HEK293 (cell line): ENCODE data around the gene SRRM5.

ENCODE experiments used
- BCL11A ChIP-seq: fragments of 450-650 bp; formaldehyde crosslinking; IDR thresholded peaks from 2 replicates; pipeline ENCODE4 v1.5.1; 2016; ENCODE audit warnings: low read depth, missing biosample characterization, missing genetic modification characterization
- GFI1B ChIP-seq: fragments of 450-650 bp; formaldehyde crosslinking; IDR thresholded peaks from 2 replicates; pipeline ENCODE4 v1.5.1; 2016; ENCODE audit warnings: missing biosample characterization, missing genetic modification characterization
- SETDB1 ChIP-seq: IDR thresholded peaks from one replicate; pipeline ENCODE4 v1.6.1; 2017; ENCODE audit warnings: mild to moderate bottlenecking, low read length, moderate library complexity, mixed read lengths; ENCODE audit not compliant: insufficient read length
- SP3 ChIP-seq: fragments of 450-650 bp; formaldehyde crosslinking; IDR thresholded peaks from 2 replicates; pipeline ENCODE4 v1.5.1; 2016; ENCODE audit warnings: missing biosample characterization, missing genetic modification characterization
- ZBTB1 ChIP-seq: fragments of 450-650 bp; formaldehyde crosslinking; IDR thresholded peaks from 2 replicates; pipeline ENCODE4 v1.5.1; 2016; ENCODE audit warnings: missing biosample characterization, missing genetic modification characterization
- ZBTB8A ChIP-seq: fragments of 450-650 bp; formaldehyde crosslinking; IDR thresholded peaks from 2 replicates; pipeline ENCODE4 v1.5.1; 2016; ENCODE audit warnings: missing biosample characterization, missing genetic modification characterization
- ZFP37 ChIP-seq: fragments of 450-650 bp; formaldehyde crosslinking; IDR thresholded peaks from 2 replicates; pipeline ENCODE4 v1.5.1; 2016; ENCODE audit warnings: missing biosample characterization, missing genetic modification characterization
- ZFP69B ChIP-seq: fragments of 450-650 bp; formaldehyde crosslinking; IDR thresholded peaks from 2 replicates; pipeline ENCODE4 v1.5.1; 2016; ENCODE audit warnings: missing biosample characterization, missing genetic modification characterization
- ZNF10 ChIP-seq: fragments of 450-650 bp; formaldehyde crosslinking; IDR thresholded peaks from 2 replicates; pipeline ENCODE4 v1.5.1; 2017; ENCODE audit warnings: missing biosample characterization, missing genetic modification characterization
- ZNF184 ChIP-seq: fragments of 450-650 bp; IDR thresholded peaks from 2 replicates; pipeline ENCODE4 v1.5.1; 2018; ENCODE audit warnings: missing biosample characterization, mild to moderate bottlenecking, missing genetic modification characterization
- ZNF2 ChIP-seq: fragments of 450-650 bp; formaldehyde crosslinking; IDR thresholded peaks from 2 replicates; pipeline ENCODE4 v1.5.1; 2016; ENCODE audit warnings: missing biosample characterization, missing genetic modification characterization
- ZNF211 ChIP-seq: fragments of 450-650 bp; formaldehyde crosslinking; IDR thresholded peaks from 2 replicates; pipeline ENCODE4 v1.5.1; 2016; ENCODE audit warnings: low read depth, missing biosample characterization, missing genetic modification characterization
- ZNF223 ChIP-seq: fragments of 450-650 bp; formaldehyde crosslinking; IDR thresholded peaks from 2 replicates; pipeline ENCODE4 v1.5.1; 2016; ENCODE audit warnings: missing biosample characterization, missing genetic modification characterization
- ZNF549 ChIP-seq: fragments of 450-650 bp; IDR thresholded peaks from 2 replicates; pipeline ENCODE4 v1.5.1; 2018; ENCODE audit warnings: missing biosample characterization, missing genetic modification characterization, mild to moderate bottlenecking, inconsistent platforms, moderate library complexity
- ZNF558 ChIP-seq: fragments of 450-650 bp; formaldehyde crosslinking; IDR thresholded peaks from 2 replicates; pipeline ENCODE4 v1.5.1; 2016; ENCODE audit warnings: missing biosample characterization, missing genetic modification characterization
- ZNF623 ChIP-seq: fragments of 450-650 bp; formaldehyde crosslinking; IDR thresholded peaks from 2 replicates; pipeline ENCODE4 v1.5.1; 2016; ENCODE audit warnings: missing biosample characterization, missing genetic modification characterization
- ZNF76 ChIP-seq: fragments of 450-650 bp; formaldehyde crosslinking; IDR thresholded peaks from 2 replicates; pipeline ENCODE4; 2016; ENCODE audit warnings: low read depth, missing biosample characterization, missing genetic modification characterization, borderline replicate concordance
- ZNF791 ChIP-seq: fragments of 450-650 bp; formaldehyde crosslinking; IDR thresholded peaks from 2 replicates; pipeline ENCODE4 v1.5.1; 2016; ENCODE audit warnings: missing biosample characterization, missing genetic modification characterization
- TF ChIP-seq, protein P1 (sequence below): fragments of 450-650 bp; formaldehyde crosslinking; IDR thresholded peaks from 2 replicates; pipeline ENCODE4 v1.5.1; 2017; ENCODE audit warnings: missing biosample characterization, mild to moderate bottlenecking, missing genetic modification characterization, moderate library complexity
- TF ChIP-seq, protein P2 (sequence below): fragments of 450-650 bp; formaldehyde crosslinking; IDR thresholded peaks from 2 replicates; pipeline ENCODE4 v1.5.1; 2016; ENCODE audit warnings: missing biosample characterization, missing genetic modification characterization
- TF ChIP-seq, protein P3 (sequence below): fragments of 450-650 bp; formaldehyde crosslinking; IDR thresholded peaks from 2 replicates; pipeline ENCODE4 v1.5.1; 2017; ENCODE audit warnings: missing biosample characterization, missing genetic modification characterization
- TF ChIP-seq, protein P4 (sequence below): sonication (generic); formaldehyde crosslinking; IDR thresholded peaks from 2 replicates; pipeline ENCODE4 v1.8.1; 2022; ENCODE audit warnings: mild to moderate bottlenecking, moderate library complexity, missing genetic modification reagents
- TF ChIP-seq, protein P5 (sequence below): fragments of 450-650 bp; formaldehyde crosslinking; IDR thresholded peaks from 2 replicates; pipeline ENCODE4 v1.5.1; 2016; ENCODE audit warnings: missing biosample characterization, missing genetic modification characterization
- TF ChIP-seq, protein P6 (sequence below): fragments of 450-650 bp; formaldehyde crosslinking; IDR thresholded peaks from 2 replicates; pipeline ENCODE4 v1.5.1; 2016; ENCODE audit warnings: missing biosample characterization, missing genetic modification characterization, borderline replicate concordance
- TF ChIP-seq, protein P7 (sequence below): fragments of 450-650 bp; formaldehyde crosslinking; IDR thresholded peaks from 2 replicates; pipeline ENCODE4 v1.5.1; 2016; ENCODE audit warnings: missing biosample characterization, missing genetic modification characterization

Gene SRRM5

DNA sequence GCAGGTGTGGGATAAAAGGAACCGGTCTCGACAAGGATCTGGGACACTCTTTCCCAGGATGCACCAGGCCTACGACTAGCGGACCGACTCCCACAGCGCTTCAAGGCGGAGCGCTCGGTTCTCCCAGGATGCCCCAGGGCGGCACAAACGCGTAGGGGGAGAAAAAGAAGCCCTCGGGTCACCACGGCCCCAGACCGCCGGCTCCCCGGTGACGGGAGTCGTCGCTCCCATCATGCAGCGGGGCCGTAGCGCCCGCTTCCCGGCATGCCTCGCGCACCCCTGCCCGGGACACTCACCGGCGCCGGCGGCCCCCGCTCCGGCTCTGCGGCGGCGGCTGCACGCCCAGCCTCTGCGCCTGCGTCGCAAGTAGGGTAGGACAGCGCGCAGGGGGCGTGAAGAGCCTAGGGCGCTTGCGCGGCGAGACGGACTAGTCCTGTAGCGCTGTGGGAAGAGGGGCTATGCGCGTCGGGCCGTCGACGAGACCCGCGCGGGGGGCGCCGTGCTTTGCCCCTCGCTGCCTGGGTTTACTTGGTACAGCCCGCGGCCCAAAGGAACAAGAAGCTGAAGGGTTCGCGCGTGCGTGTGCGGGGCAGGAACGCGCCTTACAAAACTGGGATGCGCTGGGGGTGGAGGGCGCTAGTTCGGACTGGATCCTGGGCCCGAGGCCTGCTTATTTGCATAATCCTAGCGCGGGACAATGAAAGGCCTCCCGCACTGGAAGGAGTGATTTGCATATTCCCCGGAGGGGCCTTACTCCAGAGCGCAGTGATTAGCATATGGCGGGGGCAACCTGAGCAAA is 7.6 kb downstream of the SRRM5 start, which contains the start of gene ZNF428 (continued):
- TF ChIP-seq ZFP37 (no peak), ZNF10 (tag by site-specific recombination) (peak; percentile 81), ZNF791 (tag by site-specific recombination) (0 out of 2 replicates have a peak, but pooled peaks have one; percentile 50), GFI1B (tag by site-specific recombination) (peak; percentile 8; the same call in 1 of the 2 replicates), ZNF223 (tag by site-specific recombination) (0 out of 2 replicates have a peak, but pooled peaks have one; percentile 39), SETDB1 (no peak), BCL11A (no peak), ZNF549 (tag by site-specific recombination) (no peak), ZNF76 (tag by site-specific recombination) (no peak; the same call in 1 of the 2 replicates), SP3 (tag by site-specific recombination) (peak; percentile 70), ZBTB1 (peak; percentile 58), ZNF623 (tag by site-specific recombination) (peak; percentile 2; the same call in 1 of the 2 replicates), ZNF184 (tag by site-specific recombination) (0 out of 2 replicates have a peak, but pooled peaks have one; percentile 64), ZFP69B (tag by site-specific recombination) (peak; percentile 46), ZBTB8A (peak; percentile 63; the same call in 1 of the 2 replicates), ZNF558 (tag by site-specific recombination) (peak; percentile 48; the same call in 1 of the 2 replicates), ZNF211 (tag by site-specific recombination) (no peak), ZNF2 (peak; percentile 85)
- TF ChIP-seq, protein P1, sequence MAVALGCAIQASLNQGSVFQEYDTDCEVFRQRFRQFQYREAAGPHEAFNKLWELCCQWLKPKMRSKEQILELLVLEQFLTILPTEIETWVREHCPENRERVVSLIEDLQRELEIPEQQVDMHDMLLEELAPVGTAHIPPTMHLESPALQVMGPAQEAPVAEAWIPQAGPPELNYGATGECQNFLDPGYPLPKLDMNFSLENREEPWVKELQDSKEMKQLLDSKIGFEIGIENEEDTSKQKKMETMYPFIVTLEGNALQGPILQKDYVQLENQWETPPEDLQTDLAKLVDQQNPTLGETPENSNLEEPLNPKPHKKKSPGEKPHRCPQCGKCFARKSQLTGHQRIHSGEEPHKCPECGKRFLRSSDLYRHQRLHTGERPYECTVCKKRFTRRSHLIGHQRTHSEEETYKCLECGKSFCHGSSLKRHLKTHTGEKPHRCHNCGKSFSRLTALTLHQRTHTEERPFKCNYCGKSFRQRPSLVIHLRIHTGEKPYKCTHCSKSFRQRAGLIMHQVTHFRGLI (tag by site-specific recombination) = no peak; the same call in 1 of the 2 replicates
- TF ChIP-seq, protein P2, sequence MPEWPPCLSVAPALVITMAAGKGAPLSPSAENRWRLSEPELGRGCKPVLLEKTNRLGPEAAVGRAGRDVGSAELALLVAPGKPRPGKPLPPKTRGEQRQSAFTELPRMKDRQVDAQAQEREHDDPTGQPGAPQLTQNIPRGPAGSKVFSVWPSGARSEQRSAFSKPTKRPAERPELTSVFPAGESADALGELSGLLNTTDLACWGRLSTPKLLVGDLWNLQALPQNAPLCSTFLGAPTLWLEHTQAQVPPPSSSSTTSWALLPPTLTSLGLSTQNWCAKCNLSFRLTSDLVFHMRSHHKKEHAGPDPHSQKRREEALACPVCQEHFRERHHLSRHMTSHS (tag by site-specific recombination) = no peak
- TF ChIP-seq, protein P3, sequence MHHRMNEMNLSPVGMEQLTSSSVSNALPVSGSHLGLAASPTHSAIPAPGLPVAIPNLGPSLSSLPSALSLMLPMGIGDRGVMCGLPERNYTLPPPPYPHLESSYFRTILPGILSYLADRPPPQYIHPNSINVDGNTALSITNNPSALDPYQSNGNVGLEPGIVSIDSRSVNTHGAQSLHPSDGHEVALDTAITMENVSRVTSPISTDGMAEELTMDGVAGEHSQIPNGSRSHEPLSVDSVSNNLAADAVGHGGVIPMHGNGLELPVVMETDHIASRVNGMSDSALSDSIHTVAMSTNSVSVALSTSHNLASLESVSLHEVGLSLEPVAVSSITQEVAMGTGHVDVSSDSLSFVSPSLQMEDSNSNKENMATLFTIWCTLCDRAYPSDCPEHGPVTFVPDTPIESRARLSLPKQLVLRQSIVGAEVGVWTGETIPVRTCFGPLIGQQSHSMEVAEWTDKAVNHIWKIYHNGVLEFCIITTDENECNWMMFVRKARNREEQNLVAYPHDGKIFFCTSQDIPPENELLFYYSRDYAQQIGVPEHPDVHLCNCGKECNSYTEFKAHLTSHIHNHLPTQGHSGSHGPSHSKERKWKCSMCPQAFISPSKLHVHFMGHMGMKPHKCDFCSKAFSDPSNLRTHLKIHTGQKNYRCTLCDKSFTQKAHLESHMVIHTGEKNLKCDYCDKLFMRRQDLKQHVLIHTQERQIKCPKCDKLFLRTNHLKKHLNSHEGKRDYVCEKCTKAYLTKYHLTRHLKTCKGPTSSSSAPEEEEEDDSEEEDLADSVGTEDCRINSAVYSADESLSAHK (tag by site-specific recombination) = peak; percentile 31
- TF ChIP-seq, protein P4, sequence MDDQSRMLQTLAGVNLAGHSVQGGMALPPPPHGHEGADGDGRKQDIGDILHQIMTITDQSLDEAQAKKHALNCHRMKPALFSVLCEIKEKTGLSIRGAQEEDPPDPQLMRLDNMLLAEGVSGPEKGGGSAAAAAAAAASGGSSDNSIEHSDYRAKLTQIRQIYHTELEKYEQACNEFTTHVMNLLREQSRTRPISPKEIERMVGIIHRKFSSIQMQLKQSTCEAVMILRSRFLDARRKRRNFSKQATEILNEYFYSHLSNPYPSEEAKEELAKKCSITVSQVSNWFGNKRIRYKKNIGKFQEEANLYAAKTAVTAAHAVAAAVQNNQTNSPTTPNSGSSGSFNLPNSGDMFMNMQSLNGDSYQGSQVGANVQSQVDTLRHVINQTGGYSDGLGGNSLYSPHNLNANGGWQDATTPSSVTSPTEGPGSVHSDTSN = no peak
- TF ChIP-seq, protein P5, sequence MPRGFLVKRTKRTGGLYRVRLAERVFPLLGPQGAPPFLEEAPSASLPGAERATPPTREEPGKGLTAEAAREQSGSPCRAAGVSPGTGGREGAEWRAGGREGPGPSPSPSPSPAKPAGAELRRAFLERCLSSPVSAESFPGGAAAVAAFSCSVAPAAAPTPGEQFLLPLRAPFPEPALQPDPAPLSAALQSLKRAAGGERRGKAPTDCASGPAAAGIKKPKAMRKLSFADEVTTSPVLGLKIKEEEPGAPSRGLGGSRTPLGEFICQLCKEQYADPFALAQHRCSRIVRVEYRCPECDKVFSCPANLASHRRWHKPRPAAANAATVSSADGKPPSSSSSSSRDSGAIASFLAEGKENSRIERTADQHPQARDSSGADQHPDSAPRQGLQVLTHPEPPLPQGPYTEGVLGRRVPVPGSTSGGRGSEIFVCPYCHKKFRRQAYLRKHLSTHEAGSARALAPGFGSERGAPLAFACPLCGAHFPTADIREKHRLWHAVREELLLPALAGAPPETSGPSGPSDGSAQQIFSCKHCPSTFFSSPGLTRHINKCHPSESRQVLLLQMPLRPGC (tag by site-specific recombination) = peak; percentile 51; the same call in 1 of the 2 replicates
- TF ChIP-seq, protein P6, sequence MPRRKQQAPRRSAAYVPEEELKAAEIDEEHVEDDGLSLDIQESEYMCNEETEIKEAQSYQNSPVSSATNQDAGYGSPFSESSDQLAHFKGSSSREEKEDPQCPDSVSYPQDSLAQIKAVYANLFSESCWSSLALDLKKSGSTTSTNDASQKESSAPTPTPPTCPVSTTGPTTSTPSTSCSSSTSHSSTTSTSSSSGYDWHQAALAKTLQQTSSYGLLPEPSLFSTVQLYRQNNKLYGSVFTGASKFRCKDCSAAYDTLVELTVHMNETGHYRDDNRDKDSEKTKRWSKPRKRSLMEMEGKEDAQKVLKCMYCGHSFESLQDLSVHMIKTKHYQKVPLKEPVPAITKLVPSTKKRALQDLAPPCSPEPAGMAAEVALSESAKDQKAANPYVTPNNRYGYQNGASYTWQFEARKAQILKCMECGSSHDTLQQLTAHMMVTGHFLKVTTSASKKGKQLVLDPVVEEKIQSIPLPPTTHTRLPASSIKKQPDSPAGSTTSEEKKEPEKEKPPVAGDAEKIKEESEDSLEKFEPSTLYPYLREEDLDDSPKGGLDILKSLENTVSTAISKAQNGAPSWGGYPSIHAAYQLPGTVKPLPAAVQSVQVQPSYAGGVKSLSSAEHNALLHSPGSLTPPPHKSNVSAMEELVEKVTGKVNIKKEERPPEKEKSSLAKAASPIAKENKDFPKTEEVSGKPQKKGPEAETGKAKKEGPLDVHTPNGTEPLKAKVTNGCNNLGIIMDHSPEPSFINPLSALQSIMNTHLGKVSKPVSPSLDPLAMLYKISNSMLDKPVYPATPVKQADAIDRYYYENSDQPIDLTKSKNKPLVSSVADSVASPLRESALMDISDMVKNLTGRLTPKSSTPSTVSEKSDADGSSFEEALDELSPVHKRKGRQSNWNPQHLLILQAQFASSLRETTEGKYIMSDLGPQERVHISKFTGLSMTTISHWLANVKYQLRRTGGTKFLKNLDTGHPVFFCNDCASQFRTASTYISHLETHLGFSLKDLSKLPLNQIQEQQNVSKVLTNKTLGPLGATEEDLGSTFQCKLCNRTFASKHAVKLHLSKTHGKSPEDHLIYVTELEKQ (tag by site-specific recombination) = peak; percentile 17; the same call in 1 of the 2 replicates
- TF ChIP-seq, protein P7, sequence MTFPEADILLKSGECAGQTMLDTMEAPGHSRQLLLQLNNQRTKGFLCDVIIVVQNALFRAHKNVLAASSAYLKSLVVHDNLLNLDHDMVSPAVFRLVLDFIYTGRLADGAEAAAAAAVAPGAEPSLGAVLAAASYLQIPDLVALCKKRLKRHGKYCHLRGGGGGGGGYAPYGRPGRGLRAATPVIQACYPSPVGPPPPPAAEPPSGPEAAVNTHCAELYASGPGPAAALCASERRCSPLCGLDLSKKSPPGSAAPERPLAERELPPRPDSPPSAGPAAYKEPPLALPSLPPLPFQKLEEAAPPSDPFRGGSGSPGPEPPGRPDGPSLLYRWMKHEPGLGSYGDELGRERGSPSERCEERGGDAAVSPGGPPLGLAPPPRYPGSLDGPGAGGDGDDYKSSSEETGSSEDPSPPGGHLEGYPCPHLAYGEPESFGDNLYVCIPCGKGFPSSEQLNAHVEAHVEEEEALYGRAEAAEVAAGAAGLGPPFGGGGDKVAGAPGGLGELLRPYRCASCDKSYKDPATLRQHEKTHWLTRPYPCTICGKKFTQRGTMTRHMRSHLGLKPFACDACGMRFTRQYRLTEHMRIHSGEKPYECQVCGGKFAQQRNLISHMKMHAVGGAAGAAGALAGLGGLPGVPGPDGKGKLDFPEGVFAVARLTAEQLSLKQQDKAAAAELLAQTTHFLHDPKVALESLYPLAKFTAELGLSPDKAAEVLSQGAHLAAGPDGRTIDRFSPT (tag by site-specific recombination) = peak; percentile 37; the same call in 1 of the 2 replicates
